Measurements from ENCODE around the gene RAG1.

DNA sequence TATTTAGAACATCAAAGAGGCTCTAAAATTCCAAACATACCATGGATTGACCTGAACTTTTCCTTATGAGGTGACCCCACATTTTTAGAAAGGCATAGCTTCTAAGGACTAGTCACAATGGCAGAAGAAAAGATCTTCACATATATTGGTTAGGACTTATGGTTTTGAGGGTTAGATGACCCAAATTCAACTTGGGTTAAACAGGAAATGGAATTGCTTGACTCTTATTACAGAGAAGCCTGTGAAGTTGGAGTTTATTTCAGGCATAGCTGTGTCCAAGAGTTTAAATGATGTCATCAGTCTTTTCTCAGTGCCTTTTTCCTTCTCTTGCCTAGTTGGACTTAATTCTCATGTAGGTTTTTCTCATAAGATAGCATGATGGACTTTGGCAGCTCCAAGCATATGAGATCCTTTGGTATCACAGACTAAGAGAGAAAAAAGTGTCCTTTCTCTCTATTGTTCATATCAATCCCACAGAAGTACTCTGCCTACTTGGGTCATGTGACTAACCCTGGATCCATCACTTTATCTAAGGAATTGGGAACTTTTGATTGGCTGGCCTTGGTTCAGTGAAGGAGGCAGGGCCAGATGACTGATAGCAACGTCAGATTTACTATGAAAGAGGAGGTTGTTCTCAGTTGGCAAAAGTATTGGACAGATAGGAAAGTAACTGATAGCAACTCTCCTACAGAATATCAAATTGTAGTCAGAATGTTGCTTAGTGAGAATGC lies 17.3 kb upstream of the RAG1 start:
- TF ChIP-seq, protein P1, sequence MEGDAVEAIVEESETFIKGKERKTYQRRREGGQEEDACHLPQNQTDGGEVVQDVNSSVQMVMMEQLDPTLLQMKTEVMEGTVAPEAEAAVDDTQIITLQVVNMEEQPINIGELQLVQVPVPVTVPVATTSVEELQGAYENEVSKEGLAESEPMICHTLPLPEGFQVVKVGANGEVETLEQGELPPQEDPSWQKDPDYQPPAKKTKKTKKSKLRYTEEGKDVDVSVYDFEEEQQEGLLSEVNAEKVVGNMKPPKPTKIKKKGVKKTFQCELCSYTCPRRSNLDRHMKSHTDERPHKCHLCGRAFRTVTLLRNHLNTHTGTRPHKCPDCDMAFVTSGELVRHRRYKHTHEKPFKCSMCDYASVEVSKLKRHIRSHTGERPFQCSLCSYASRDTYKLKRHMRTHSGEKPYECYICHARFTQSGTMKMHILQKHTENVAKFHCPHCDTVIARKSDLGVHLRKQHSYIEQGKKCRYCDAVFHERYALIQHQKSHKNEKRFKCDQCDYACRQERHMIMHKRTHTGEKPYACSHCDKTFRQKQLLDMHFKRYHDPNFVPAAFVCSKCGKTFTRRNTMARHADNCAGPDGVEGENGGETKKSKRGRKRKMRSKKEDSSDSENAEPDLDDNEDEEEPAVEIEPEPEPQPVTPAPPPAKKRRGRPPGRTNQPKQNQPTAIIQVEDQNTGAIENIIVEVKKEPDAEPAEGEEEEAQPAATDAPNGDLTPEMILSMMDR (IDR thresholded peaks at IDR 0.05; ENCODE audit: poor library complexity, severe bottlenecking), result no peak
- TF ChIP-seq EP300 (conservative IDR thresholded peaks at IDR 0.05; ENCODE audit: poor library complexity, severe bottlenecking) (no peak), POLR2AphosphoS5 (IDR thresholded peaks at IDR 0.05) (no peak), MXI1 (conservative IDR thresholded peaks at IDR 0.05; ENCODE audit: poor library complexity, severe bottlenecking) (no peak)
- TF ChIP-seq, protein P2, sequence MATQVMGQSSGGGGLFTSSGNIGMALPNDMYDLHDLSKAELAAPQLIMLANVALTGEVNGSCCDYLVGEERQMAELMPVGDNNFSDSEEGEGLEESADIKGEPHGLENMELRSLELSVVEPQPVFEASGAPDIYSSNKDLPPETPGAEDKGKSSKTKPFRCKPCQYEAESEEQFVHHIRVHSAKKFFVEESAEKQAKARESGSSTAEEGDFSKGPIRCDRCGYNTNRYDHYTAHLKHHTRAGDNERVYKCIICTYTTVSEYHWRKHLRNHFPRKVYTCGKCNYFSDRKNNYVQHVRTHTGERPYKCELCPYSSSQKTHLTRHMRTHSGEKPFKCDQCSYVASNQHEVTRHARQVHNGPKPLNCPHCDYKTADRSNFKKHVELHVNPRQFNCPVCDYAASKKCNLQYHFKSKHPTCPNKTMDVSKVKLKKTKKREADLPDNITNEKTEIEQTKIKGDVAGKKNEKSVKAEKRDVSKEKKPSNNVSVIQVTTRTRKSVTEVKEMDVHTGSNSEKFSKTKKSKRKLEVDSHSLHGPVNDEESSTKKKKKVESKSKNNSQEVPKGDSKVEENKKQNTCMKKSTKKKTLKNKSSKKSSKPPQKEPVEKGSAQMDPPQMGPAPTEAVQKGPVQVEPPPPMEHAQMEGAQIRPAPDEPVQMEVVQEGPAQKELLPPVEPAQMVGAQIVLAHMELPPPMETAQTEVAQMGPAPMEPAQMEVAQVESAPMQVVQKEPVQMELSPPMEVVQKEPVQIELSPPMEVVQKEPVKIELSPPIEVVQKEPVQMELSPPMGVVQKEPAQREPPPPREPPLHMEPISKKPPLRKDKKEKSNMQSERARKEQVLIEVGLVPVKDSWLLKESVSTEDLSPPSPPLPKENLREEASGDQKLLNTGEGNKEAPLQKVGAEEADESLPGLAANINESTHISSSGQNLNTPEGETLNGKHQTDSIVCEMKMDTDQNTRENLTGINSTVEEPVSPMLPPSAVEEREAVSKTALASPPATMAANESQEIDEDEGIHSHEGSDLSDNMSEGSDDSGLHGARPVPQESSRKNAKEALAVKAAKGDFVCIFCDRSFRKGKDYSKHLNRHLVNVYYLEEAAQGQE (IDR thresholded peaks at IDR 0.05; ENCODE audit: borderline replicate concordance), result no peak
